OCI-LY7 (cell line): ENCODE data around the gene METTL18.

ENCODE experiments used
- EZH2phosphoT487 ChIP-seq: fragments of 200-600 bp; sonication (generic); IDR thresholded peaks from 2 replicates; pipeline ENCODE4 v1.6.1; 2018; ENCODE audit warnings: low read depth, borderline replicate concordance, mild to moderate bottlenecking, mixed run types, antibody characterized with exemption, low read length, moderate library complexity, mixed read lengths
- TF ChIP-seq, protein P1 (sequence below): fragments of 200-600 bp; sonication (generic); conservative IDR thresholded peaks from 2 replicates; pipeline ENCODE4 v1.5.1; 2014; ENCODE audit warnings: mild to moderate bottlenecking, antibody characterized with exemption, low read length, moderate library complexity, mixed read lengths

DNA sequence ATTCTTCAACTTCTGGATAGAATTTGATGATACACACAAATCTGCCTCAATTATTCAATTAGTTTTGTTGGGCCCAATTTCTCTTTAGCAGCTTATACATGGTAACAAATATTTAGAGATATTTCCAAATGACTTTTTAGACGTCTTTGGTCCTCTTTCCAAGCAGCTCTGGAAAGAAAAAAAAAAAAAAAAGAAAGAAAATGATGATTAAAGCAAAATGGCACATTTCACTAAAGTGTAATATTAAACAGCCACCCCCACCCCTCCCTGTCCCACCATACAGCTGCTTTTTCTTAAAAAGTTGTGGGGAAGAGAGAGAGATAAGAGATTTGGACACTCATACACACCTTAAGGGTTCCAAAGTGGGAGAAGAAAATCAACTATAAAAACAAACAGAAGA is 977 bp downstream of the METTL18 start:
- TF ChIP-seq, protein P1, sequence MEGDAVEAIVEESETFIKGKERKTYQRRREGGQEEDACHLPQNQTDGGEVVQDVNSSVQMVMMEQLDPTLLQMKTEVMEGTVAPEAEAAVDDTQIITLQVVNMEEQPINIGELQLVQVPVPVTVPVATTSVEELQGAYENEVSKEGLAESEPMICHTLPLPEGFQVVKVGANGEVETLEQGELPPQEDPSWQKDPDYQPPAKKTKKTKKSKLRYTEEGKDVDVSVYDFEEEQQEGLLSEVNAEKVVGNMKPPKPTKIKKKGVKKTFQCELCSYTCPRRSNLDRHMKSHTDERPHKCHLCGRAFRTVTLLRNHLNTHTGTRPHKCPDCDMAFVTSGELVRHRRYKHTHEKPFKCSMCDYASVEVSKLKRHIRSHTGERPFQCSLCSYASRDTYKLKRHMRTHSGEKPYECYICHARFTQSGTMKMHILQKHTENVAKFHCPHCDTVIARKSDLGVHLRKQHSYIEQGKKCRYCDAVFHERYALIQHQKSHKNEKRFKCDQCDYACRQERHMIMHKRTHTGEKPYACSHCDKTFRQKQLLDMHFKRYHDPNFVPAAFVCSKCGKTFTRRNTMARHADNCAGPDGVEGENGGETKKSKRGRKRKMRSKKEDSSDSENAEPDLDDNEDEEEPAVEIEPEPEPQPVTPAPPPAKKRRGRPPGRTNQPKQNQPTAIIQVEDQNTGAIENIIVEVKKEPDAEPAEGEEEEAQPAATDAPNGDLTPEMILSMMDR = no peak
- TF ChIP-seq EZH2phosphoT487 = no peak
